ENCODE data around the gene PLEKHG3.

The PLEKHG3 gene

GRCh38 chr14:64755781-64756221, 51.6 kb downstream of the PLEKHG3 start:
- DNase-seq: peak; percentile 12
- Histone ChIP-seq H3K4me3 (ENCODE audit: low read depth, low read length) (no peak overlapping the region), H3K27ac (no peak overlapping the region), H3K27me3 (replicated peaks) (no peaks in the 10 kb centered on the region), H3K36me3 (replicated peaks) (no peaks in the 10 kb centered on the region)
- in situ Hi-C loops (cut with HindIII; ENCODE audit: low pct_ligation_motif_present, low sequenced_read_pairs): no loop called here
- no peak for TF ChIP-seq CTCF (IDR thresholded peaks at IDR 0.05; ENCODE audit: low read depth, low read length, missing control alignments)

GRCh38 chr14:64756712-64757111, 52.5 kb downstream of the PLEKHG3 start:
- H3K4me3 ChIP-seq (ENCODE audit: low read depth, low read length): no peak overlapping the region
- H3K27me3 ChIP-seq (replicated peaks): no peaks in the 10 kb centered on the region
- no peak for TF ChIP-seq CTCF (IDR thresholded peaks at IDR 0.05; ENCODE audit: low read depth, low read length, missing control alignments)
- in situ Hi-C loops (cut with HindIII; ENCODE audit: low pct_ligation_motif_present, low sequenced_read_pairs): no loop called here
- no peak overlapping the region for H3K27ac ChIP-seq
- DNase-seq: no peak
- no peaks in the 10 kb centered on the region for H3K36me3 ChIP-seq (replicated peaks)

GRCh38 chr14:64757601-64758000, 53.4 kb downstream of the PLEKHG3 start:
- no peaks in the 10 kb centered on the region for H3K27me3 ChIP-seq (replicated peaks)
- no peak overlapping the region for H3K4me3 ChIP-seq (ENCODE audit: low read depth, low read length)
- no peak for TF ChIP-seq CTCF (IDR thresholded peaks at IDR 0.05; ENCODE audit: low read depth, low read length, missing control alignments)
- H3K27ac ChIP-seq: peak overlapping the region; percentile 81
- H3K36me3 ChIP-seq (replicated peaks): no peaks in the 10 kb centered on the region
- in situ Hi-C loops (cut with HindIII; ENCODE audit: low pct_ligation_motif_present, low sequenced_read_pairs): no loop called here
- DNase-seq: no peak

GRCh38 chr14:64758025-64758521, 53.8 kb downstream of the PLEKHG3 start:
- Histone ChIP-seq H3K36me3 (replicated peaks) (no peaks in the 10 kb centered on the region), H3K4me3 (ENCODE audit: low read depth, low read length) (no peak overlapping the region), H3K27ac (peak overlapping the region; percentile 81), H3K27me3 (replicated peaks) (no peaks in the 10 kb centered on the region)
- no peak for TF ChIP-seq CTCF (IDR thresholded peaks at IDR 0.05; ENCODE audit: low read depth, low read length, missing control alignments)
- DNase-seq: peak; percentile 42
- in situ Hi-C loops (cut with HindIII; ENCODE audit: low pct_ligation_motif_present, low sequenced_read_pairs): no loop called here

GRCh38 chr14:64758691-64759554, 54.7 kb downstream of the PLEKHG3 start:
- Histone ChIP-seq H3K27me3 (replicated peaks) (no peaks in the 10 kb centered on the region), H3K27ac (peak overlapping the region; percentile 81), H3K4me3 (ENCODE audit: low read depth, low read length) (no peak overlapping the region), H3K36me3 (replicated peaks) (no peaks in the 10 kb centered on the region)
- in situ Hi-C loops (cut with HindIII; ENCODE audit: low pct_ligation_motif_present, low sequenced_read_pairs): no loop called here
- DNase-seq: peak; percentile 92
- TF ChIP-seq CTCF (IDR thresholded peaks at IDR 0.05; ENCODE audit: low read depth, low read length, missing control alignments): no peak

All from brain microvascular endothelial cell (primary cell).